Measurements from ENCODE around the gene ZNF496. TPM values are rescaled to one million over a fixed set of nuclear protein-coding genes. Genes with fewer than 3 reads are reported as not detected.

The ZNF496 gene
- total RNA-seq, 1 donor from 2014 or later, result 14.8 TPM

DNA sequence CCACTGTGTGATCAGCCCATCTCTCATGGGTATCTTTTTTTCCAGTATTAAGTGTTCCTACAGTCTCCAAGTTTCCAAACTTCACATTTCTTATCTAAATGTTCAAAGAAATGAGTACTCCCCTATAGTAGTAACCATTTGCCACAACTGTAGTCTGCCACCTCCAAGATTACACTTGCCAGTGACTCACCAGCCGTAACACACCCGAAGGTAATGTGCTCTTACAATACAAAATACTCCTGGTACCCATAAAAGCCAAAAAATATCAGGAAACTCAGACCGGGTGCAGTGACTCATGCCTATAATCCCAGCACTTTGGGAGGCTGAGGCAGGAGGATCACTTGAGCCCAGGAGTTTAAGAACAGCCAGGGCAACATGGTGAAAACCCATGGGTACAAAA, 20.5 kb upstream of the ZNF496 start:
- Mint-ChIP-seq H3K27me3 (ENCODE audit: insufficient read depth) (peaks cover 10% of the 10 kb centered on the region), H3K4me3 (no peak overlapping the region), H3K27ac (no peak overlapping the region), H3K9me3 (no peaks in the 10 kb centered on the region), H3K4me1 (ENCODE audit: low read depth) (no peaks in the 10 kb centered on the region), H3K36me3 (ENCODE audit: low read depth) (no peaks in the 10 kb centered on the region)
- DNase-seq (ENCODE audit: low spot score), result no peak
- intact Hi-C loops (cut with micrococcal nuclease), result no loop called here

DNA sequence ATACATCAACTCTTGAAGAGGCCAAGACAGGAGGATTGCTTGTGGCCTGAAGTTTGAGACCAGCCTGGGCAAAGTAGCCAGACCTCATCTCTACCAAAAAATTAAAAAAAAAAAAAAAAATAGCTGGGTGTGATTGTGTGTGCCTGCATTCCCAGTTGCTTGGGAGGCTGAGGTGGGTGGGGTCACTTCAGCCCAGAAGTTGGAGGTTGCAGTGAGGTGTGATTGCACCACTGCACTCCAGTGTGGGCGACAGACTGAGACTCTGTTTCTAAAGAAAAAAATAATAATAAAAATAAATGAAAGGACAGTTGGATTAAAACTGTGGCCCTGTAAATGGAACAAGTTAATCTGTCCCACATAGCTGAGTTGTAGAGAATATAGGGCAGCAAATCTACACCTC, 18.9 kb upstream of the ZNF496 start:
- DNase-seq (ENCODE audit: low spot score), result no peak
- no peak overlapping the region for H3K4me3 Mint-ChIP-seq
- H3K4me1 Mint-ChIP-seq (ENCODE audit: low read depth), result no peaks in the 10 kb centered on the region
- H3K36me3 Mint-ChIP-seq (ENCODE audit: low read depth), result no peaks in the 10 kb centered on the region
- intact Hi-C loops (cut with micrococcal nuclease), result no loop called here
- H3K27ac Mint-ChIP-seq, result no peak overlapping the region
- H3K9me3 Mint-ChIP-seq, result no peaks in the 10 kb centered on the region
- peaks cover 10% of the 10 kb centered on the region for H3K27me3 Mint-ChIP-seq (ENCODE audit: insufficient read depth)

DNA sequence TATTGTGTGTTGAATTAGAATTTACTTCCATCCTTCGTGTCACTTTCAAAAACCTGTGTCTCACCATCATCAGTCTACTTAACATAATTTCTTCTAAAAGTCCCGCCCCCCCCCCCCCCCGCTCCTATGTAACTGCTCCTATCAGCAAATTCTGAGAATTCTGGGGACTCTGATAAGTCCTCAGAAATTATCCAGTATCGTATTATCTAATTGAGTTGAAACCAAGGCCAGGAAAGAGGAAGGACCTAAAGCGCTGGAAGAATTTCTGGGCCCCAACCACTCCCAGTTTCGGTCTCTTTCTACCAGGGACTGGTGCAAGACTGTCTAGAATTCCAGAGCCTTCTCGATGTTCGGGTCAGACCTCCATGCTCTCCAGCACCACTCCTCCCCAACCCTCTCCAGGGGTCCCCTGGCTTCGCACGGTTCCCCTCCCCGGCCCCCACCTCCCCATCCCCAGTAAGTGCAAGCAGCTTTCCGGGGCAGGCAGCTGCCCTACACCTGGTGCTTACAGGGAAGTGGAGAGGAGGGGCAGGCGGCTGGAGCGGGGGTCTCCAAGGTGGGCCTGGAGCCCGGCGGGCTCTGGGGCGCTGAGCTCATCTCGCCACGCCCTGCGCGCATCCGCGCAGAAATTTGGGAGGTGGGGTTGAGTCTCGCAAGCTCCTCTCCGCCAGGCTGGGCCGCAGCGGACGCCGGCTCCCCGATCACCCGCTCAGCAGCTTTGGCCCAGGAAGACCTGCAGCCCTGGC, 16.0 kb upstream of the ZNF496 start:
- H3K4me1 Mint-ChIP-seq (ENCODE audit: low read depth), result no peaks in the 10 kb centered on the region
- intact Hi-C loops (cut with micrococcal nuclease), result no loop called here
- H3K9me3 Mint-ChIP-seq, result no peaks in the 10 kb centered on the region
- H3K36me3 Mint-ChIP-seq (ENCODE audit: low read depth), result no peaks in the 10 kb centered on the region
- DNase-seq (ENCODE audit: low spot score), result no peak
- H3K4me3 Mint-ChIP-seq, result no peak overlapping the region
- peaks cover 10% of the 10 kb centered on the region for H3K27me3 Mint-ChIP-seq (ENCODE audit: insufficient read depth)
- no peak overlapping the region for H3K27ac Mint-ChIP-seq

DNA sequence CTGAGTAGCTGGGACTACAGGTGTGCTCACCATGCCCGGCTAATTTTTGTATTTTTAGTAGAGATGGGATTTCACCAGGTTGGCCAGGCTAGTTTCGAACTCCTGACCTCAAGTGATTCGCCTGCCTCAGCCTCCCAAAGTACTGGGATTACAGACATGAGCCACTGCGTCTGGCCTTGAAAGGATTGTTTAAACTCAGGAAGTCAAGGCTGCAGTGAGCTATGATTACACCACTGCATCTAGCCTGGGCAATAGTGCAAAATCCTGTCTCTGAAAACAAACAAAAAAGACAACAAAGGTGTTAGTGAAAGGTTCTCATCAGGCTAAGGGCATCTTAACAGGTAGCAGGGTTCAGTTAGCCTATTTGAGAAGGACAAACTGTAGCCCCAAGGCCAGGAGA, 14.2 kb upstream of the ZNF496 start:
- peaks cover 10% of the 10 kb centered on the region for H3K27me3 Mint-ChIP-seq (ENCODE audit: insufficient read depth)
- H3K9me3 Mint-ChIP-seq, result no peaks in the 10 kb centered on the region
- no peak overlapping the region for H3K27ac Mint-ChIP-seq
- no peak for DNase-seq (ENCODE audit: low spot score)
- H3K36me3 Mint-ChIP-seq (ENCODE audit: low read depth), result no peaks in the 10 kb centered on the region
- intact Hi-C loops (cut with micrococcal nuclease), result no loop called here
- H3K4me1 Mint-ChIP-seq (ENCODE audit: low read depth), result no peaks in the 10 kb centered on the region
- no peak overlapping the region for H3K4me3 Mint-ChIP-seq

DNA sequence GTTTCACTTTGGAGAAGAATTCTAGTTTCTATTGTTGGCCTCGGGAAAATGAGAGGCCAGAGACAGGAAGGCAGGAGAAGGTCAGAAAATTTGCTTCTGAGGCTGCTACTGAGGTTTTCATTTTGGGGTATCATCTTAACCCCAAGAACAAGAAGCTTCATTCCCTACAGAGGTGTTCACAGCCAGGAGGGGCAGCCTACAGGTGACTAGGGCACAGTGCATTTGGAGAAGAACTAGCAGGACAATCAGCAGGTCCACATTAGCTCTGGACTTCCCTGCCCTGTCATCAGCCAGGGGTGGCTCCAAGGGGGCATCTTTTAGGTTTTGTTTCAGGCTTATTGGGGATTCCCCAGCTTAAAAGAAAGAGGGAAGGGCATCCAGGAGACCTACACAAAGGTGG, 12.1 kb upstream of the ZNF496 start:
- Mint-ChIP-seq H3K36me3 (ENCODE audit: low read depth) (no peaks in the 10 kb centered on the region), H3K27ac (no peak overlapping the region), H3K4me3 (no peak overlapping the region), H3K9me3 (no peaks in the 10 kb centered on the region), H3K27me3 (ENCODE audit: insufficient read depth) (peaks cover 4% of the 10 kb centered on the region), H3K4me1 (ENCODE audit: low read depth) (no peaks in the 10 kb centered on the region)
- DNase-seq (ENCODE audit: low spot score), result no peak
- intact Hi-C loops (cut with micrococcal nuclease), result no loop called here

DNA sequence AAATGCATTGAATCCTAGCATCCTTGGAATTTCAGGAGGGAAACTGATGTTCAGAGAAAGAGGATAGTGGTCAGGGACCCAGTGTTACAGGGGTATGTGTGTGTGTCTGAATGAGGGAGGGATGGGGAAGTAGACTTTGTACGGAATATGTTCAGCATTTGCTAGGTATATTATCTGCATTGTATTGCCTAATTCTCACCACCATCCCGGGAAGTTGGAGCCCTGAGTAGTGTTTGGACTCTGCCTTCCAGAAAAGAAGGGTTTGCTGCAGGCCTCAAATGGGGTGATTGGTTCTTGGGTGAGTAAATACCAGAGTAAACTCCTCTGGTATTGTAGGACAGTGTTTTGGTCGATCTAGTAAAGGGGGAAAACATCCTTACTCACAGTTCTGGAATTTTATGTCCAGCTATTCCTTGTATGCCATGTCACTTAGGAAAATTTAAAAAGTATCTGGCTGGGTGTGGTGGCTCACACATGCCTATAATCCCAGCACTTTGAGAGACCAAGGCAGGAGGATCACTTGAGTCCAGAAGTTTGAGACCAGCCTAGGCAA, 7.1 kb upstream of the ZNF496 start:
- Mint-ChIP-seq H3K4me1 (ENCODE audit: low read depth) (no peaks in the 10 kb centered on the region), H3K36me3 (ENCODE audit: low read depth) (no peaks in the 10 kb centered on the region), H3K4me3 (no peak overlapping the region), H3K27me3 (ENCODE audit: insufficient read depth) (no peaks in the 10 kb centered on the region), H3K9me3 (no peaks in the 10 kb centered on the region), H3K27ac (no peak overlapping the region)
- intact Hi-C loops (cut with micrococcal nuclease), result loop anchor here (10.0 kb wide), 1 partner anchor 774 kb away; the partner anchor contains the start of genes CNST and TFB2M
- no peak for DNase-seq (ENCODE audit: low spot score)

DNA sequence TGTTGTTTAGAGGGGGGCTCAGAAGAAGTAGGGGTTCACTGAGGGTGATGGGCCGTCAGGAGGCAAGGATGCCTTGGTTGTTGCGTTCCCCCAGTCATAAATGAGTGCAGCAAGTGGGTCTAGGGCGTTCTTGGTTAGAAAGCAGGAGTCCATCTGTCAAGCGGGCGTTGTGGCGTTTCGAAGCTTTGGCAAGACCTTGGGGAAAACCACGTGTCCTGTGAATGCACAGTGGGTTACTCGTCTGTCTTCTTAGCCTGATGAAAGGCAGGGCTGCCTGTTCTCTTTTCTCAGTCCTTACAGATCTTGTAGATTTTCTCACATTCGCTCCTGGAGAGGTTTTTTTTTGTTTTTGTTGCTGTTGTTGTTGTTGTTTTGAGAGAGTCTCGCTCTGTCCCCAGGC, 6.3 kb upstream of the ZNF496 start:
- H3K9me3 Mint-ChIP-seq, result no peaks in the 10 kb centered on the region
- H3K36me3 Mint-ChIP-seq (ENCODE audit: low read depth), result peaks cover 2% of the 10 kb centered on the region
- intact Hi-C loops (cut with micrococcal nuclease), result loop anchor here (10.0 kb wide), 1 partner anchor 773 kb away; the partner anchor contains the start of genes CNST and TFB2M
- peaks cover 3% of the 10 kb centered on the region for H3K4me1 Mint-ChIP-seq (ENCODE audit: low read depth)
- H3K27ac Mint-ChIP-seq, result no peak overlapping the region
- DNase-seq (ENCODE audit: low spot score), result no peak
- H3K27me3 Mint-ChIP-seq (ENCODE audit: insufficient read depth), result no peaks in the 10 kb centered on the region
- no peak overlapping the region for H3K4me3 Mint-ChIP-seq

DNA sequence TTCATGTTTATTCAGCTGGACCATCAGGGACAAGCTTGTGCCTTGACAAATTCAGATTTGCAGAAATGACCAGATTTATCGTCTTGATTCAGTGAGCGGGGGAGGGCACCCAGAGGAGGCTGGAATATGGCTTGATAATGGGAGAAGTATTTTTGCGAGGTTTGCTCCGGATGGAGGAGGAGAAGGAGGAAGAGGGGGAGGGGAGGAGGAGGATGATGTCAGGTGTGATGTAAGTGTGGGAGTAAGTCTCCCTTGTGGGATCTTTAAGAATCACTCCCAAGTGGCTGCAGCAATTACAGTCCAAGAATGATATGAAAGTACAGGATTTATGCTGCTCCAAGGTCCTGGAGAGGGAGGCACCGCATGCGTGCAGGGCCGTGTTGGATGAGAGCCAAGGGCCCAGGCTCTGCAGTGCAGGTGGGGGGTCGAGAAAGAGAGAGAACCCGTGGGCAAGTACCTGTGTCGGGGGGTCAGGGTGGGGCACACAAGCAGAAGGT, 5.6 kb upstream of the ZNF496 start:
- Mint-ChIP-seq H3K27me3 (ENCODE audit: insufficient read depth) (no peaks in the 10 kb centered on the region), H3K4me1 (ENCODE audit: low read depth) (peaks cover 6% of the 10 kb centered on the region)
- intact Hi-C loops (cut with micrococcal nuclease), result loop anchor here (10.0 kb wide), 1 partner anchor 772 kb away; the partner anchor contains the start of genes CNST and TFB2M

DNA sequence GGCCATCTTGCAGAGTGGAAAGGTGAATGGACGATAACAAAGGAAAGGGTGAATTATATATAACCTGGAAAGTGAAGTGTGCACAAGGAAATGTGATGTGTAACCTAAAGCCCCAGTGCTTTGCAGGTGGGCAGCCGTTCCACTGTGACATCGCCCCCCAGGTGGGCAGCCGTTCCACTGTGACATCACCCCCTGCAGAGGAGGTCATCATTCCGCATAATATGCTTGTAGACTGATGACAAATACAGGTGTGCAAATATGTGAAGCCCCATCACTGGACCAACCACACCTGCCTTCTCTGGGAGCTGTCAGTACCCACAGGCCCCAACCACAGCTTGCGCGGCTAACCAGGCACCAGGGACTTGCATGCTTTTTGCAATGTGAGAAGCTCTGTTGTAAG, 4.7 kb upstream of the ZNF496 start:
- intact Hi-C loops (cut with micrococcal nuclease), result loop anchor here (10.0 kb wide), 1 partner anchor 772 kb away; the partner anchor contains the start of genes CNST and TFB2M
- Mint-ChIP-seq H3K36me3 (ENCODE audit: low read depth) (peaks cover 4% of the 10 kb centered on the region), H3K27ac (no peak overlapping the region), H3K27me3 (ENCODE audit: insufficient read depth) (no peaks in the 10 kb centered on the region), H3K9me3 (no peaks in the 10 kb centered on the region), H3K4me1 (ENCODE audit: low read depth) (peaks cover 6% of the 10 kb centered on the region), H3K4me3 (no peak overlapping the region)
- DNase-seq (ENCODE audit: low spot score), result no peak

More for the DNA sequence above, 5.6 kb upstream of the ZNF496 start:
- DNase-seq (ENCODE audit: low spot score), result no peak
- Mint-ChIP-seq H3K36me3 (ENCODE audit: low read depth) (peaks cover 4% of the 10 kb centered on the region), H3K9me3 (no peaks in the 10 kb centered on the region), H3K4me3 (no peak overlapping the region), H3K27ac (no peak overlapping the region)

DNA sequence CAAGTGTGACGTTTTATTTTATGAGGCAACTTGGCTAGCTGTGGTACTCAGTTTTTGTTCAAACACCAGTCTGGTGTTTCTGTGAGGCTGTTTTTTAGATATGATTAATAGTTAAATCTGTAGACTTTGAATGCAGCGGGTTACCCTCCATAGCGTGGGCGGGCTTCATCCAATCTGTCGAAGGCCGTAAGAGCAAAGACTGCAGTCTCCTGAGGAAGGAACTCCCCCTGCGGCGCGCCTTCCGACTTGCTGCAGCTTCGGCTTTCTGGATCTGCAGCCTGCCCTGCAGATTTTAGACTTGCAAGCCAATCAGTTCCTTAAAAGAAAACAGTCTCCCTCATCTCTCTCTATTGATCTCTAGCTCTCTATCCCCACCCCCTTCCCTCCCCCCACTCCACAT, 4.2 kb upstream of the ZNF496 start:
- H3K27ac Mint-ChIP-seq, result no peak overlapping the region

DNA sequence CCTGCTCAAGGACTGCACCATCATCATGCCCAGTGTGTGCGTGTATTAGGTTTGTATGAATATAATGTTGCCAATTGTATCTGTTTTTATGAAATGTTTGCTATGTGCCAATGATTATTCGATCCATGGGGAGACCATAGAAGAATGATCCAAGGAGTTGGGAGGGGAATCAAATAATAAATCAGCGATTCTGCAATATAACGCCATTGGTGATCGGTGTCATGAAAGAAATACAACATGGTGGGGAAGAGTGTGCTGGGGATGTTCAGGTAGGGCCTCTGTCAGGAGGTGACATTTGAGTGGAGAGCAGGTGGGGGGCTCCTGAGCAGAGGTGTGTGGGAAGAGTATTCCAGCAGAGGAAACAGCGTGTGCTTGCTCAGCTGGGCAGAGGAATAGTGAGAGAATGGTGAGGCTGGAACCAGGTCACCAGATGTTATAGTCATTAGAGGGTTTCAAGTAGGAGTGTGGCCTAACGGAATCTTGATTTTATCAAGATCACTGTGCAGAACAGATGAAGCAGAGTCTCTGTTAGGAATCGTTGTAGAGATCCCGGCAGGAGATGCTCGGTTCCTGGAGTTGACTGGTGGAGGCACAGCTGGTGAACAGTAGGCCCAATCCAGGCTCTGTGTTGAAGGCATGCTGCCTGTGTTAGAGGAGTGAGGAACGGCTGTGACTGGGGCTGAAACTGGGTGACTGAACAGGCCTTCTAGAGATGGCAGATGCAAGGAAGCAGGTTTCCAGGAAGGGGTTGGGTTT, 2.9 kb upstream of the ZNF496 start:
- DNase-seq (ENCODE audit: low spot score), result no peak
- Mint-ChIP-seq H3K27ac (no peak overlapping the region), H3K27me3 (ENCODE audit: insufficient read depth) (no peaks in the 10 kb centered on the region)

More for the DNA sequence above, 4.2 kb upstream of the ZNF496 start:
- H3K9me3 Mint-ChIP-seq, result no peaks in the 10 kb centered on the region
- no peak overlapping the region for H3K4me3 Mint-ChIP-seq
- H3K27me3 Mint-ChIP-seq (ENCODE audit: insufficient read depth), result no peaks in the 10 kb centered on the region
- peaks cover 6% of the 10 kb centered on the region for H3K4me1 Mint-ChIP-seq (ENCODE audit: low read depth)
- intact Hi-C loops (cut with micrococcal nuclease), result loop anchor here (10.0 kb wide), 1 partner anchor 771 kb away; the partner anchor contains the start of genes CNST and TFB2M
- DNase-seq (ENCODE audit: low spot score), result no peak
- H3K36me3 Mint-ChIP-seq (ENCODE audit: low read depth), result peaks cover 4% of the 10 kb centered on the region

DNA sequence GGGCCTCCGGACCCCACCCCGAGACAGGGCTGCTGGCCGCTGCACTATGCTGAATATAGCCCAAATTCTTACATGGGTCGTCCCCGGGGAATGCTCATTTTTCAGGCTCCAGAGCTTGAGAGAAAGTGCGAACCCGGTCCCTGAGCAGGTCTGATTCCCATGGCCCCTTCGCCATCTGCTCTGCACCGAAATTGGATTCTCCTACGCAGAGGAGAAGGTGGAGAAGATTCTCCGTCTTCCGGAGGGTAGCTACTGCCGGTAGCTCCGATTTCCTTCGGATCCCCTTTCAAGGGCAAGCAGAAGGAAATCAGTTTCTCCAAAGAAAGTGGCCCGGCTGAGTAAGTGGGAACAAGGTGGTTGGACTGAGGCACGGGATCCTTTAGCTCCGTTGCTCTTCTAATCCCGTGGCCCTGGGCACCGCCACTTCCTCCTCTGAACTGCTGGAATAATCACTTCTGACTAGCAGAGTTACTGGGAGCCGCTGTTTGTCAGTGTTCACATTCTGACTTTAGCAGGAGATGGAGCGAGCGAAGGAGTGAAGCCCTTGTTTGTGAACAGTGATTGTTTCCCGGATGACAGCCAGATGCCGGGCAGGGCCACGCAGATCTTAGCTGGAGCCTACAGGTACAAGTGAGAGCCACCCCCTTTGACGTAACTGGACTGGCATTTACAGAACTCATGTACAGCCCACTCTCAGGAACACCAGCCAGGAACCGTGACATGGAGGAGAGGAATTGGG, 1.1 kb upstream of the ZNF496 start:
- H3K9me3 Mint-ChIP-seq, result no peaks in the 10 kb centered on the region
- H3K4me1 Mint-ChIP-seq (ENCODE audit: low read depth), result peaks cover 15% of the 10 kb centered on the region
- H3K36me3 Mint-ChIP-seq (ENCODE audit: low read depth), result peaks cover 8% of the 10 kb centered on the region
- H3K27me3 Mint-ChIP-seq (ENCODE audit: insufficient read depth), result no peaks in the 10 kb centered on the region
- H3K4me3 Mint-ChIP-seq, result peak overlapping the region; percentile 73
- H3K27ac Mint-ChIP-seq, result peak overlapping the region; percentile 58
- no peak for DNase-seq (ENCODE audit: low spot score)
- intact Hi-C loops (cut with micrococcal nuclease), result loop anchor here (5.0 to 10.0 kb wide), 3 partner anchors 60 to 768 kb away; partner anchors contain the start of genes CNST, TFB2M and ZNF669

More for the DNA sequence above, 2.9 kb upstream of the ZNF496 start:
- Mint-ChIP-seq H3K4me3 (no peak overlapping the region), H3K9me3 (no peaks in the 10 kb centered on the region), H3K36me3 (ENCODE audit: low read depth) (peaks cover 8% of the 10 kb centered on the region), H3K4me1 (ENCODE audit: low read depth) (peaks cover 15% of the 10 kb centered on the region)
- intact Hi-C loops (cut with micrococcal nuclease), result loop anchor here (5.0 to 10.0 kb wide), 3 partner anchors 58 to 770 kb away; partner anchors contain the start of genes CNST, TFB2M and ZNF669

Data from activated T-helper 1 cell treated with anti-CD3 and anti-CD28 coated beads, Interleukin-12 subunit alpha, Interleukin-12 subunit beta, Interleukin-2, Interleukin-4 antibody, amounts not matched to agents 30 ng/mL and 10 ng/mL and 1 ng/mL, durations not matched to agents 14 hours and 24 hours and 36 hours (primary cell).